Activated CD8-positive, alpha-beta memory T cell treated with anti-CD3 and anti-CD28 coated beads, Interleukin-2, amount 50 U/mL, for 24 hours (primary cell): Measurements from ENCODE around the gene KLHL9.
"Not testable (repeated sequence)": the region's sequence is repeated elsewhere in the genome, so short reads cannot be mapped to it uniquely, and the experiment has no call there.

Experiments
- DNase-seq: peaks from one replicate; pipeline ENCODE4 v3.0.0-alpha.2; 2020; ENCODE audit errors: extremely low read depth

The KLHL9 gene, protein sequence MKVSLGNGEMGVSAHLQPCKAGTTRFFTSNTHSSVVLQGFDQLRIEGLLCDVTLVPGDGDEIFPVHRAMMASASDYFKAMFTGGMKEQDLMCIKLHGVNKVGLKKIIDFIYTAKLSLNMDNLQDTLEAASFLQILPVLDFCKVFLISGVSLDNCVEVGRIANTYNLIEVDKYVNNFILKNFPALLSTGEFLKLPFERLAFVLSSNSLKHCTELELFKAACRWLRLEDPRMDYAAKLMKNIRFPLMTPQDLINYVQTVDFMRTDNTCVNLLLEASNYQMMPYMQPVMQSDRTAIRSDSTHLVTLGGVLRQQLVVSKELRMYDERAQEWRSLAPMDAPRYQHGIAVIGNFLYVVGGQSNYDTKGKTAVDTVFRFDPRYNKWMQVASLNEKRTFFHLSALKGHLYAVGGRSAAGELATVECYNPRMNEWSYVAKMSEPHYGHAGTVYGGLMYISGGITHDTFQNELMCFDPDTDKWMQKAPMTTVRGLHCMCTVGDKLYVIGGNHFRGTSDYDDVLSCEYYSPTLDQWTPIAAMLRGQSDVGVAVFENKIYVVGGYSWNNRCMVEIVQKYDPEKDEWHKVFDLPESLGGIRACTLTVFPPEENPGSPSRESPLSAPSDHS

DNA sequence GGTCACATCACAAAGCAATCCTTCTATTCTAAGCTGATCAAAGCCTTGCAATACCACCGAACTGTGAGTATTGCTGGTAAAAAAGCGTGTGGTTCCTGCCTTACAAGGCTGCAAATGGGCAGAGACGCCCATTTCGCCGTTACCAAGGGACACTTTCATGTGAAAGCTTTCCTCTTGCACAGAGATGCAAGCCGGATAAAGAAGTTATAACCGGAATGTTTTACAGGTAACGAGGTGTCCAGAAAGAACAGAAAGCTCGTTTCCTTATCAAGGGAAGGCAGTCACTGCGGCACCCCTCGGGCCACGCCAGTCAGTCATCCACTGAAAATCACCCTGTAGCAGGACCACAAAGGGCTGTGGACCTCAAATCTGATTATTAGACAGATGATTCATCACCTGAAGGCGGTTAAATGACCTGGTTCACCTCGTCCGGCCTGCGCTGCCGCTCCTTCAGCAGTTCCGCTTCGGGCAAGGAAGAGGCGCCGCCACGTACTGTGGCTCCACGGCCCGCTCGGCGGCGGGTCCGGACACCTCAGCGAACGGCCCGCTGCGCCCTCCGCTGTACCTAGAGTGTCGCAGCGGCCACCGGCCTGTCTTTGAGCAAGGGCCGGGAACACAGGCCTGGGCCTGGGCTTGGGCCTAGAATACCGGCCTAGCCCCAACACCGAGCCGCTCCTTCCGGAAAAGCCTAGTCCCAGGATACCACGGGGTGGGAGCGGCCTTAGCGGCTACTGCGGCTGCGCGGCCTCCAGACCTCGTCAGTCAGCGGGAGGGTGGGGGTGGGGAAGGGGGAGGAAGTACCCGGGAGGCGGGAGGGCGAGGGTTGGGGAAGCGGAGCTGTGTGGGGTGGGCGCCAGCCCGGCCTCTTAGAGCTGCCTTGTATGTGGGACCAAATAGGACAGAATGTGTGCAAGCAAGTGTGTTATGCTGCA, at the start of gene KLHL9:
Gene KLHL9 (minus strand): TSS at position 704 of the 932 bp plus-strand sequence. CDS start 545 bp downstream, at position 159.
- peak; percentile 72 for DNase-seq

DNA sequence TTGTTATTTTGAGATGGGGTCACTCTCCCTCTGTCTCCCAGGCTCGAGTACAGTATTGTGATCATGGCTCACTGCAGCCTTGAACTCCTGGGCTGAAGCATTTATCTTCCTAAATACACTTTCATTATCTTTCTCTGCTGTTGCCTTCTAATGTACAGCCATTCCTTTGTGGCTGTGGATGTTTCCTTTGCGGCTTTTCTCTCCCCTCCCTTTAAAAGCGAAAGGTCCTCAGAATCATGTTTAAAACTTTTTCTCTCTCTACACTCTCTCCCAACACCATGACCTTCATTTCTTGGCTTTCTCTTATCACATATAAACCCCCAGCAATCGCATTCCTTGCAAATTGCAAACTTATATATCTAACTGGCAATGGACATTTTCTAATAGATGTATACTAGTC, 48.4 kb upstream of the KLHL9 start:
- DNase-seq, result no peak

DNA sequence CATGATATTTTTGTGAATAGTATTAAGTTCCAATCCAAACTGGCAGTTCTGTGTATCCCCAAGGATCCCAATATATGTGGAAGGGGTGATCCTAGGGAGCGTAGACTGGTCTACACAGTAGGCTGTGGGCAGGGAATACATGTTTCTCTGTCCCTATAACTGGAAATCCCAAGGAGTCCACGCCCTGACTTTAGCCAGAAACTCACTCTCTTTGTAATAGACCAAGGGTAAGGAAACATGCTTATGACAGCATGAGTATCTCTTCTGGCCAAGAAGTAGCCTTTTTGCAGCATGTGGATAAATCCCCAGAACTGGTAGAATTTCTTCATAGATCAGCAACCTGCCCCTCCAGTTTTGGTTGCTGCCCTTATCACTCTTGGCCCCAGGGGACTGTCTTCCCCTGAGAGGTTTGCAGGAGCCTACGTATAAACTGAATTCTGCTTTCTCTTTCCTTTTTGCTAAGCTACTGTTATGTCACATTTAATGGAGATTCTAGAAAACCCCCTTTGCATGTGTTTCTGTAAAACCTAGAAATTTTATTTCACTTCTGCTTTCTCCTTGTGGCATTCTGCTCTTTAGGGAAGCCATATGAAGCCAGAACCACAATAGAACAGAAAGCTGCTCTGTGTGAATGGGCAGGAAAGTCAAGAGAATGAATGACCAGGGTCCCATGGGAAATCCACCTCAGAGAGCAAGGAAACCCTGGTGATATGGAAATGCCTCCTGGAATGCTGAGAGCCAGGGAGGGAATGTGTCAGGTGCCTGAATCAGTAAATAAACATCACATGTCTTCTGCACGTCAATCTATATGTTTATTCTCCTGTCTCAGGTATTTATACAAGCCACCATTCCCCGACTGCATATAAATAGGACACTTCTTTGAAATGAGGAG, 46.5 kb upstream of the KLHL9 start:
- DNase-seq, result no peak

DNA sequence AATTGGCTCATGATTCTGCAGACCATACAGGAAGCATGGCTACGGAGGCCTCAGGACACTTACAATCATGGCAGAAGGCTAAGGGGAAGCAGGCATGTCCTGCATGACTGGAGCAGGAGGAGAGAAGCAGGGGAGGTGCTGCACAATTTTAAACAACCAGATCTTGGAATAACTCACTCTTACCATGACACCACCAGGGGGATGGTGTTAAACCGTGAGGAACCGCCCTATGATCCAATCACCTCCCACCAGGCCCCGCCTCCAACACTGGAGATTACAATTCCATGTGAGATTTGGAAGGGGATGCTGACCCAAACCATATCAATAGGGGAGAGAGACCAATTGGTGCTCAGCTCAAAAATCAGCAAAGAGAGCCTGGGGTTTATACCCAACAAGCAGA, 36.3 kb upstream of the KLHL9 start:
- not testable (repeated sequence) for DNase-seq

DNA sequence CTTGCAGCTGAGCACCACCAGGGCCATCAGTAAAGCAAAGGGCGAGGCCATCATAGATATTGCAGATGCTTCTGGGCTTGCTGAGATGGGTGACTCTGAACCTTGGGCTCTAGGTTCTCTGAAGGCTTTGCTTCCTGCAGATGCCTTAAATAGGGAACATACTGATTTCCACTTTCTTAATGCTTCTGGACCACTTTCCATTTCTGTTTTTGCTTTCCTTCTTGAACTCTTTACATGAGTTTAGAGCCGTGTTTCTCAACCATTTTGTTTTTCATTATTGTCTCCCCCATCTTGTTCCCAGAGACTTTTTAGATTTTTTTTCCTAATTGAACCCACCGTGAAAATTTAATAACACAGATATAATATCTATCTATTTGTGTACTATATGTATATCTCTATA, 32.8 kb upstream of the KLHL9 start, which contains the start of gene IFNA13:
Gene IFNA13 (minus strand): TSS at position 101 of the 400 bp plus-strand sequence. CDS start 47 bp downstream, at position 54.
- DNase-seq, result no peak

DNA sequence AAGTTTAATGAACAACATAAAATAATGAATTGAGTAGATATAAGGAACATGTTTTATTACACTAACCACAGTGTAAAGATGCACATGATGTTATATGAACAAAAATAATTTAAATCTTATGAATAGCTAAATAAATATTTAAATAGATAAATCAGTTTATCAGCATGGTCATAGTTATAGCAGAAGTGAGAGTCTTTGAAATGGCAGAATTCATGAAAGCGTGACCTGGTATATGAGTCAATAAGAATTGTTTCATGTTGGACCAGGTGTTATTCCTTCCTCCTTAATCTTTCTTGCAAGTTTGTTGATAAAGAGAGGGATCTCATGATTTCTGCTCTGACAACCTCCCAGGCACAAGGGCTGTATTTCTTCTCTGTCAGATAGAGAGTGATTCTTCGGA, 32.0 kb upstream of the KLHL9 start:
- DNase-seq, result not testable (repeated sequence)

DNA sequence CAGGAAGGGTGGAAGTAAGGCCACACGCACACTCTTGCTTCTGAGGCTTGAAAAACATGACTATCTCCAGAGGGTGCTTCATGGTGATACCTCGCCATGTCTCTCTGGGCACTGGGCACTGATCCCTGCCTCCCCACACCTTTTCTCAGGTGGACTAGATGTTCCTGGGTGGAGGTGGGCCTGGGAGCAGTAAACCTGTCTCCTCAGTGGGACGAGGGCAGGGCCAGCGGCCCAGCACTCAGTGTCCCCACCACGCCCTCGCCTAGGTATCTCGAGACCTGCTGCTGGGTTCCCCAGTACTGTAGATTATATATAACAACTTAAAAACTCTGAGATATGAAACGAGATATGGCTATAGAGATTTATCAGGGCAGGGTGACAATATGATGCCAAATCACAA, 27.1 kb upstream of the KLHL9 start:
- DNase-seq, result no peak

DNA sequence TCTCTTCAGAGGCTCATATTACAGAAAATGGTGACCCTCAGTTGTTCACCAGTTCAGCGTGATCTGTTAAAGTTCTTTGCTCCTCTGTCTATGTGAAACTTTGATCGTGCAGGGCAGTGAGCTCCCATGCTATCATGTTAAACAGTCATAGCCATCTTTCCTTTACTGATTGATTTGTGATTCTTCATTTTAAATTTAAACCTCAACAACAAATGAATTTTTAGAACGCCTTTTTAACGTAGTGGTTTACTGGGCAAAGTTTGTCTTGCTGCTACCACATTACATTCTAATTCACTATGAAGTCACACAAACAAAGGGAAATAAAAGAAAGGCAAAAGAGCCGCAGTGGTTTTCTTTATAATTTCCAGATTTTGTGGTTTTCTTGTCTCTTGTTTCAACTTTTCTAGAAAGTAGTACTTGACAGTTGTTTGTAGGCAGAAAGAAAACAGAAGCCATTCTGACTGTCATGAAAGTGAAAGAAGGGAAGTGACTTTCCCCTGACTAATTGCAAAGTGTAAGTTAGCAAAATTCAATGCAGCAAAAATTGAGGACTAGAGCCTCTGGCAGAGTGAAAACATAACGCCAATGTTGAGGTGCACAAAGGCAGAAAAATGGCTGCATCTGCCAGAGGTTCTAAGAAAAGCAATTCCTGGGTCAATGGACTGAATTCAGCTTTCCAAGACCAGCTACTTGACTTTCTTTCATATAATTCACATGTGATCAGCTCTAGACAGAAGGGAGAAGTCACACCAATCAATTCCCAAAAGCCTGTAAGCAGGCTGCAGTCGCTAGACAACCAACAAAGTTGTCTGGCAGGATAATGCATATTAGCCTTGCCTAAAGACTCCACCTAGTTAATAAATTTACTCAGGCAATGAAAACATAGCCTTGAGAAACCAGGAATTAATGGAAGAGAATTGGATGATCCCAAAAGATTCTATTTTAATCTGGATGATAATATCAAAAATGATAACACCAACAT, 22.6 kb upstream of the KLHL9 start:
- DNase-seq, result no peak

DNA sequence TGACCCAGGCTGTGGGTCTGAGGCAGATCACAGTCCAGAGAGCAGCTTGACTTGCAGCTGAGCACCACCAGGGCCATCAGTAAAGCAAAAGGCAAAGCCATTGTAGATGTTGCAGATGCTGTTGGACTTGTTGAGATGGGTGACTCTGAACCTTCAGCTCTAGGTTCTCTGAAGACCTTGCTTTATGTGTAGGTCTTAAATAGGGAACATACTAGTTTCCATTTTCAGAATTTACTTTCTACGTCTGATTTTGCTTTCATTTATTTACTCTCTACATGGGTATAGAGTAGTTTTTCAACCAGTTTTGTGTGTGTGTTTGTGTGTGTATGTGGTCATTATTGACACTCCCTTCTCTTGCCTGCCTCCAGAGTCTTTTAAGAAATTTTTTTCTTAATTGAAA, 15.6 kb upstream of the KLHL9 start, which contains the start of gene IFNA6:
Gene IFNA6 (minus strand): TSS at position 101 of the 400 bp plus-strand sequence. CDS start 0 bp downstream, at position 101.
- DNase-seq, result no peak

DNA sequence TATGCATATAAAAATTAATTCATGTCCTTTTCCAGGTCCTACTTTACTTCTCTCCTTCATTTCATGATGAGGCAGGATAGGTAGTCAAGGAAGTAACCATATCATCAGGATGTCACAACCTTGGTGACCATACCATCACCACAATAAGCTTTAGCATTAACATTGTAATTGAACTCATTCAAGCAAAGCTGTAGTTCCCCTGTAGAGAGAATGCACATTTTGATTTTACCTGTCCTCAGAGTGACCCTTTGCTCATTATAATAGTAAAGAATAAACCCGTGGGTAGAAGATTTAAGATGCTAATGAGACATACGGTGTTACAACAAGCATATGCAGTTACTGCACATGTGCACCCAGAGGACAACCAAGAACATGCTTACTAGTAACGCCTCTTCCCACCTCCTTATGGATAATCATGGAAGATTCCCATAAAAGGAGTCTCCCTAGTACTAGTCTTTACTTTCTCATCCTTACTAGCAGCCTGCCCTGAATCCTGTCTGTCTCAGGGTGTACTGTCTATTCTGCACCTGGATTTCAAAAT, 13.3 kb upstream of the KLHL9 start:
- no peak for DNase-seq

DNA sequence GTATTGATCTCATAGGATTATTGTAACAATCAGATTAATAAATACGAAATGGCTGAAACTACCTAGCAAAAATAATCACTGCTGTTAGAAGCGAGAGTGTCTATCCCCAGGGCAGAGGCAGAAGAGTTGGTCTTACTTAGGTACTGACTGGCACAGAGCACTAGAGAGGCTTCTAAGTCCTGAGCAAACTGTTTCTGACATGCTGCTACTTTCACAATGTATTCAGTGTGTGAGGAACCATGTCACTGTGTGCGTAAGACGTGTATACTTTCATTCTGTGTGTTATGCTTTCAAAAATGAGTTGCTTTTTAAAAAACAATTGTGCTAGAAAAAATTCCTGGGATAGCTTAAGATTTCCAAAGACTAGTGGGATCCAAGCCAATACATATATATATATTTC, 5.5 kb upstream of the KLHL9 start:
- no peak for DNase-seq

DNA sequence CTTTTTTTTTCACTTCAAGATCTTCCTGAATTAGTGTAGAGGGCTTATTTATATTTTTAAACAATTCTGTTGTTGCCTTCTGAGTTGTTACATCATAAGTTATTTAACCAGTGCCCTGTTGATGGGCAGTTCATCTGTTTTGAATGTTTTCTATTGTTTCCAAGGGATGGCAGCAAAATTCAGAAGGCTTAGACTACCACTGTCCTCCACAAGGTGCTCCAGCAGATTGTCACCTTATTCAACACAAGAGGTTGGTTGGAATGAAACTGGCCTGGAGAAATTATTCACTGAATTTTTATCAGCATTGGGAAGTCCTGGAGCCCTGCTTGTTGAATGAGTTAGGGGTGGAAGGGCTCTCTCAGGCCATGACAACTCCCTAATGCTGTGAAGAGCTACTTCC, 1.3 kb upstream of the KLHL9 start:
- no peak for DNase-seq

DNA sequence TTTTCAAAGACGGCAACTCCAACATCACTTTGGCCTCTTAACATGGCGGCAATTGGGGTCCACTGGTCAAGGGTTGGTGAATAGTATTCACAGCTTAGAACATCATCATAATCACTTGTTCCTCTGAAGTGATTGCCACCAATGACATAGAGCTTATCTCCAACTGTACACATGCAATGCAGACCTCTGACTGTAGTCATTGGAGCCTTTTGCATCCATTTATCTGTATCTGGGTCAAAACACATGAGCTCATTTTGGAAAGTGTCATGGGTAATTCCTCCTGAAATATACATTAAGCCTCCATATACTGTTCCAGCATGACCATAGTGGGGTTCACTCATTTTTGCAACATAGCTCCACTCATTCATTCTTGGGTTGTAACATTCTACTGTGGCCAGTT, 2.0 kb downstream of the KLHL9 start:
- no peak for DNase-seq

DNA sequence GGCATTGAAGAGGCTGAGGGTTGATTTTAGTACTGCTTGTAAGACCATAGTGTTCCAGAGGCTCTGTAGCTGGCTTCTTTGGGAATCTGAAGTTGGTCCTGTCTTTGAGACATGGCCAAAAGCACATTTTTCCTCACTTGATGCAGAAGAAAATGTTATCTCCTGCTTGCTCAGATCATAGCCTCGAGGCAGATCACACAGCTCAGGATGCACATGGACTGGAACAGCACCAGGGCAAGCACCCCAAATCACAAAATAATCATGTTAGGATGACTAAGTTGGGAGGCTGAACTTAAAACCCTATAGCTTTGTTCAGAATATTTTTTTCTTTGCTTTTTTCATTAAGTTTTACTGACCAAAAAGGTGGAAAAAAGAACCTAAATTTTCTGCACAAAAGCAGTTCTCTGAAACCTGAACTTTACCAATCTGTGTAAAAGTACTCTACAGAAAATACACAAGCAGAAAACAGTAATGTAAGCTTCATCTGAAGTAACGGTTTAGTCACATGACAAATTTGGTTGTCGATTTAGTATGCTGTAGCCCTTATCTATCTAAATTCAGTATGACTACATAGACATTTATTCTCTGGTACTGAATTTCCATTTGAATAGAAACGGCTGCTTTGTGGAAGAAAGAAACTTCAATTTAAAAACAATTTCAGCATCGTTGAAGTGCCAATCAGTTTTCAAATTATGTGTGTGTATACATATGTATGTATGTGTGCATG, 3.4 kb downstream of the KLHL9 start:
- no peak for DNase-seq

DNA sequence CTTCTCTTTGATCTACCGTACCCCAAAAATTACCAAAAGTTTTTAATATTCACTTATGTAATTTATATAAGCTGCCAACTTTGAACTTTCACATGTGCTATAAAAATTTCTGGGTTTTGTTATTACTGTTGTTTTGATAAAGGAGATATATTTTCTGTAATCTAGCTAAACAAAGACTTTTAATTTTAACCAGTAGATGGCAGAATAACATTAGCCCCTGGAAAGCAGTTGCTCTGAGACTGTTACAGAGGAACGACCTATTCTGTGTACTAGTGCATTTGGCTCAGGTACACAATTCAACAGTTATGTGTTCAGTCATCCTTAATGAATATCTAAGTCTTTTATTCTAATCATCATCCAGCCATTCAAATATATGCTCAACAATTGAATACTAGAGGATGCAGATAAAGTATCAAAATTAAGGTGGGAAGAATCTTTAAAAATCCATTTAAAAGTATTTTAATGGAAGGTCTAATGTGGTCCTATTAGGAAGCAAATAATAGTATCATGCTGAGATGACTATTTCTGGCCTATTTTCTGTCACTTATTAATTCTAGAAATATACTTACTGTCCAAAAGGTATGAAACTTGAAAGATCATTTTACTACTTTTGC, 8.6 kb downstream of the KLHL9 start:
- no peak for DNase-seq

DNA sequence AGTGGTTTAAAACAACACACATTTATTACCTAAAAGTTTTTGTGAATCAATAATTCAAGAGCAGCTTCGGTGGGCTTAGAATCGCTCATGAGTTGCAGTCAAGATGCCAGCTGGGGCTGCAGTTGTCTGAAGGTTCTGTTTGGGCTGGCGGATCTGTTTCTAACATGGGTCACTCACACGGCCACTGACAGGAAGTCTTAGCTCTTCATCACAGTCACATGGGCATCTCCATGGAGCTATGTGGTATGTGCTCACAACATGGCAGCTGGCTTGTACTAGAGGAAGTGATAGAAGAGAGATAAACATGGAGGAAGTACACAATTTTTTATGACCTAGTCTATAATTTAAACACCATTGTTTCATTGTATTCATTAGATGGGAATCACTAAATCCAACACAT, 11.2 kb downstream of the KLHL9 start:
- no peak for DNase-seq

DNA sequence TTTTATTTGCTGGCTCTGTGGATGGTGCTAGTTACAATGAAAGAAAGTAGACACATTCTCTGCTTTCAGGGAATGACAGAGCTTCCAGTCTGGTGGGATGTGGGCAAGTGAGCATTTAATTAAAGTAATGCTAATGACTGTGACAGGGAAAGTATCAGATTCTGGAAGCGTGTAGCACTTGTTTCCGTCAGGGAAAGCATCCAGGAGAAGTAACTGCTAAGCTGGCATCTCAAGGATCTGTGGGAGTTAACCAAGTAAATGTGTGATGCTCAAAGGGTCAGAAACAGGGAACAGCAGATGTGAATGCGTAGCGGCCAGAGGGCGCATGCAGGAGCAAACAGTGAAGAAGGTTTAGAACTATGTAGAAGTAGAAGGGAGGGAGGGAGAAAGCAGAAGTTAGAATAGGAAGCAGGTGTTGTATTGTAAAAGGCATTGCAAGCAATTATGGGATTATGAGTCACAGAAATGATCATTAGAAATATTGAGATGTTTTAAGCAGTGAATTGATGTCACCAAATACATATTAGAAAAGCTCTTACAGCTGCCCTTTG, 12.2 kb downstream of the KLHL9 start:
- no peak for DNase-seq

DNA sequence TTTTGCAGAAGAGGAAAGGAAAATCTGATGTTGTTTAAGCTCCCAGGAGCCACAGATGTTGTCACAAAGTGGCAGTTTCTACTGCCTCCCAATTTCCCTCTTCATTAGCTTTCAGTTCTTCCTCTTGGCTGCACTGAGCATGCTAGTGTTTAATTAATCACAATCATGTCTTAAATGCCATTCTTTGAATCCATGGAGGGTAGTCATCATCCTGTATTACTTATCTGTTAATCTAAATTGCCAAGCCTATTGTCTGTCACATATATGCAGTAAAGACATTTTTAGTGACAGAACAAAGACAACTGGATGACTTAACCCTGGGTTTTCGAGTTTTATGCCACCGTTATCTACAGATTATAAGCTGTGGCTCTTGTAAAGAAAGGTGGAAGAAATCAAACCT, 14.7 kb downstream of the KLHL9 start:
- no peak for DNase-seq
